GM12874 (cell line): Measurements from ENCODE around the gene FAM78B.

Experiments used
- TF ChIP-seq, protein P1 (sequence below): IDR thresholded peaks from 2 replicates; pipeline ENCODE4 v1.5.1; 2011; ENCODE audit warnings: low read depth, mild to moderate bottlenecking, control low read depth, low read length, moderate library complexity; ENCODE audit not compliant: insufficient read depth

Gene FAM78B

GRCh38 chr1:166029196-166029945 lies 137.4 kb downstream of the FAM78B start:
- TF ChIP-seq, protein P1, sequence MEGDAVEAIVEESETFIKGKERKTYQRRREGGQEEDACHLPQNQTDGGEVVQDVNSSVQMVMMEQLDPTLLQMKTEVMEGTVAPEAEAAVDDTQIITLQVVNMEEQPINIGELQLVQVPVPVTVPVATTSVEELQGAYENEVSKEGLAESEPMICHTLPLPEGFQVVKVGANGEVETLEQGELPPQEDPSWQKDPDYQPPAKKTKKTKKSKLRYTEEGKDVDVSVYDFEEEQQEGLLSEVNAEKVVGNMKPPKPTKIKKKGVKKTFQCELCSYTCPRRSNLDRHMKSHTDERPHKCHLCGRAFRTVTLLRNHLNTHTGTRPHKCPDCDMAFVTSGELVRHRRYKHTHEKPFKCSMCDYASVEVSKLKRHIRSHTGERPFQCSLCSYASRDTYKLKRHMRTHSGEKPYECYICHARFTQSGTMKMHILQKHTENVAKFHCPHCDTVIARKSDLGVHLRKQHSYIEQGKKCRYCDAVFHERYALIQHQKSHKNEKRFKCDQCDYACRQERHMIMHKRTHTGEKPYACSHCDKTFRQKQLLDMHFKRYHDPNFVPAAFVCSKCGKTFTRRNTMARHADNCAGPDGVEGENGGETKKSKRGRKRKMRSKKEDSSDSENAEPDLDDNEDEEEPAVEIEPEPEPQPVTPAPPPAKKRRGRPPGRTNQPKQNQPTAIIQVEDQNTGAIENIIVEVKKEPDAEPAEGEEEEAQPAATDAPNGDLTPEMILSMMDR = no peak

DNA sequence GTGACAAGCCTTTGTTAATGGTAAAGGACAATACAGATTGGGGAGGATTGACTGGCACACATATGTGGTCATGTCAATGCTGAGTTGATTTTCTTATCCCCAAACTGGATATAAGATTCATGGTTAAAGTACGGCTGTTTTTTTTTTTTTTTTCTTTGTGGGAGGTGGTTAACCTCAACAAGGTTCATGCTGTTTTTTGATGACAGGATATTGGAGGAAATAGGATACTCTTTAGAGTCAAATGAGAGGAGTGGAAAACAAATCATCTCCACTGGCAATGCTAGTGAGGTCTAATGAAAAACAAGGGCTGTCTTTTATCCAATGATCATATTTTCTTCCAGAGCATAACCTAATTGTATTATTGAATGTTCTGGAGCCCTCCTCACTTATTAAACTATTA lies 140.2 kb downstream of the FAM78B start:
- TF ChIP-seq, protein P1 = no peak

DNA sequence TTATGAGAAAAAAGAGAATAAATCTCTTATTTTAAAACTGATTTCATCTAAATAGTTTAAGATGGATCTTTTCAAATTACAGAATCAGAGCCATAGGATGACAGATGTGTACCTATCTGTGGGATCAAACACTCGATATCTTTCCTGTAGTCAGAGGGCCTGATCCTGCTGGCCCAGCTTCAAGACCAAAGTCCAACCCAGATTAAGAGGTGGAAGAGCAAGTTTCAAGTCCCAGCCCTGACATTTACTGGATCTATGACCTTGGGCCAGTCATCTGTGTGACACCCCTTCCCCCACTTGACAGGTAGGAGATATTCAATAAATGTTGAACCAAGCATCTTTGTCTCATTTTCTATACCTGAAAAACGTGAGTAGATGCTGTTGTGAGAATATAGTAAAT lies 140.7 kb downstream of the FAM78B start:
- TF ChIP-seq, protein P1 = no peak

GRCh38 chr1:166020210-166020609 lies 146.6 kb downstream of the FAM78B start:
- TF ChIP-seq, protein P1 = no peak
